Measurements from ENCODE around the gene DGKH. TPM values are rescaled to one million over a fixed set of nuclear protein-coding genes. Genes with fewer than 3 reads are reported as not detected.

The DGKH gene
- total and polyA plus RNA-seq, 9 of the 15 experiments (the other 6 are each of a cell fraction or from before 2014, with no cell fraction given) = 0.38 to 4.4 (median 3.1) TPM

- TF ChIP-seq, protein P1, sequence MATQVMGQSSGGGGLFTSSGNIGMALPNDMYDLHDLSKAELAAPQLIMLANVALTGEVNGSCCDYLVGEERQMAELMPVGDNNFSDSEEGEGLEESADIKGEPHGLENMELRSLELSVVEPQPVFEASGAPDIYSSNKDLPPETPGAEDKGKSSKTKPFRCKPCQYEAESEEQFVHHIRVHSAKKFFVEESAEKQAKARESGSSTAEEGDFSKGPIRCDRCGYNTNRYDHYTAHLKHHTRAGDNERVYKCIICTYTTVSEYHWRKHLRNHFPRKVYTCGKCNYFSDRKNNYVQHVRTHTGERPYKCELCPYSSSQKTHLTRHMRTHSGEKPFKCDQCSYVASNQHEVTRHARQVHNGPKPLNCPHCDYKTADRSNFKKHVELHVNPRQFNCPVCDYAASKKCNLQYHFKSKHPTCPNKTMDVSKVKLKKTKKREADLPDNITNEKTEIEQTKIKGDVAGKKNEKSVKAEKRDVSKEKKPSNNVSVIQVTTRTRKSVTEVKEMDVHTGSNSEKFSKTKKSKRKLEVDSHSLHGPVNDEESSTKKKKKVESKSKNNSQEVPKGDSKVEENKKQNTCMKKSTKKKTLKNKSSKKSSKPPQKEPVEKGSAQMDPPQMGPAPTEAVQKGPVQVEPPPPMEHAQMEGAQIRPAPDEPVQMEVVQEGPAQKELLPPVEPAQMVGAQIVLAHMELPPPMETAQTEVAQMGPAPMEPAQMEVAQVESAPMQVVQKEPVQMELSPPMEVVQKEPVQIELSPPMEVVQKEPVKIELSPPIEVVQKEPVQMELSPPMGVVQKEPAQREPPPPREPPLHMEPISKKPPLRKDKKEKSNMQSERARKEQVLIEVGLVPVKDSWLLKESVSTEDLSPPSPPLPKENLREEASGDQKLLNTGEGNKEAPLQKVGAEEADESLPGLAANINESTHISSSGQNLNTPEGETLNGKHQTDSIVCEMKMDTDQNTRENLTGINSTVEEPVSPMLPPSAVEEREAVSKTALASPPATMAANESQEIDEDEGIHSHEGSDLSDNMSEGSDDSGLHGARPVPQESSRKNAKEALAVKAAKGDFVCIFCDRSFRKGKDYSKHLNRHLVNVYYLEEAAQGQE (IDR thresholded peaks at IDR 0.05; ENCODE audit: borderline replicate concordance) = peak; percentile 53
- TF ChIP-seq, protein P1 (CRISPR knock-in tag; IDR thresholded peaks at IDR 0.05; ENCODE audit: low read depth) = no peak
- TF ChIP-seq PHF20 (IDR thresholded peaks at IDR 0.05; ENCODE audit: partially characterized antibody) (no peak), MTF1 (CRISPR knock-in tag; IDR thresholded peaks at IDR 0.05; ENCODE audit: borderline replicate concordance) (no peak), HDGF (IDR thresholded peaks at IDR 0.05) (no peak)
These were observed 226.6 kb downstream of the DGKH start (continued) for GRCh38 chr13:42275098-42275471.

Data from K562 (cell line).